GM12878 (cell line): Measurements from ENCODE around the gene DIP2B. TPM values are rescaled to one million over a fixed set of nuclear protein-coding genes. Genes with fewer than 3 reads are reported as not detected.

Experiments
- ATAC-seq: fragments of 200-7000 bp; cut with Tn5 transposase; 3 replicates; pipeline ENCODE4 v1.9.1; 2020; ENCODE audit warnings: mild to moderate bottlenecking, moderate library complexity
- BruUV-seq: library from RNA; stranded (reverse); fragments of 400-500 nt; replicated peaks from 2 replicates; lab custom pipeline; 2021; lab: Mats Ljungman, UMichigan
- CTCF ChIA-PET: fragments of 300-600 bp; sonication (Branson Sonifier 250); formaldehyde crosslinking; extraction: SDS; loops from one replicate; lab custom pipeline; 2021; ENCODE audit warnings: inconsistent platforms; lab: Yijun Ruan, JAX
- POLR2A ChIA-PET: fragments of 350-600 bp; formaldehyde crosslinking; extraction: SDS; loops from one replicate; lab custom pipeline; 2021; ENCODE audit warnings: inconsistent platforms; lab: Charles Lee
- RAD21 ChIA-PET: fragments of 300-600 bp; sonication (Branson Sonifier 250); formaldehyde crosslinking; loops from one replicate; lab custom pipeline; 2023; ENCODE audit warnings: antibody characterized with exemption; ENCODE audit not compliant: unreplicated experiment; lab: Charles Lee
- SMC1A ChIA-PET: fragments of 300-600 bp; sonication (Branson Sonifier 250); formaldehyde crosslinking; loops from one replicate; lab custom pipeline; 2023; ENCODE audit not compliant: unreplicated experiment, uncharacterized antibody; lab: Charles Lee
- DNase-seq: peaks from one replicate; pipeline ENCODE4 v3.0.0-alpha.2; 2011; ENCODE audit warnings: low read depth, low spot score
- FAIRE-seq: peaks from 3 replicates; lab custom pipeline; 2011; peaks lifted over from hg19 to GRCh38; lab: Jason Lieb, UNC
- H2AFZ ChIP-seq: 2 replicates; pipeline ENCODE4 v1.6.0; 2011; ENCODE audit warnings: low read depth, low read length, control low read depth; ENCODE audit not compliant: control insufficient read depth
- H3K27ac ChIP-seq: 2 replicates; pipeline ENCODE4 v1.5.1; 2011; ENCODE audit warnings: control low read depth; ENCODE audit not compliant: control insufficient read depth, insufficient read depth
- H3K27me3 ChIP-seq, 2 experiments: replicated peaks in 1 of 2; 2 replicates each; pipeline versions ENCODE4 v1.6.0 to v1.6.1; 2011; ENCODE audit warnings: low read length in 1 of 2; ENCODE audit not compliant: control insufficient read depth in 2 of 2, insufficient read depth in 2 of 2
- H3K36me3 ChIP-seq, 2 experiments: 2 replicates each; pipeline ENCODE4 v1.5.1; 2011; ENCODE audit warnings: low read length in 1 of 2; ENCODE audit not compliant: control insufficient read depth in 2 of 2, insufficient read depth in 2 of 2
- H3K4me1 ChIP-seq: 2 replicates; pipeline ENCODE4 v1.6.1; 2011; ENCODE audit warnings: mild to moderate bottlenecking, low read length, moderate library complexity, mixed read lengths; ENCODE audit not compliant: control insufficient read depth, insufficient read depth
- H3K4me2 ChIP-seq: 2 replicates; pipeline ENCODE4 v1.6.0; 2011; ENCODE audit warnings: control low read depth; ENCODE audit not compliant: control insufficient read depth, insufficient read depth
- H3K4me3 ChIP-seq: fragments of 200-600 bp; sonication (generic); 2 replicates; pipeline ENCODE4 v1.5.1; 2016
- H3K79me2 ChIP-seq: 2 replicates; pipeline ENCODE4 v1.6.0; 2011; ENCODE audit warnings: low read length; ENCODE audit not compliant: control insufficient read depth, insufficient read depth
- H3K9ac ChIP-seq: 2 replicates; pipeline ENCODE4 v1.8.0; 2011; ENCODE audit warnings: low read length, control low read depth, mixed read lengths; ENCODE audit not compliant: control insufficient read depth, insufficient read depth
- H3K9me3 ChIP-seq: replicated peaks from 3 replicates; pipeline ENCODE4 v1.5.1; 2011; ENCODE audit warnings: mild to moderate bottlenecking, low read length; ENCODE audit not compliant: control insufficient read depth, insufficient read depth
- H4K20me1 ChIP-seq: 2 replicates; pipeline ENCODE4 v1.6.0; 2011; ENCODE audit not compliant: control insufficient read depth, insufficient read depth
- BACH1 ChIP-seq: fragments of 450-650 bp; IDR thresholded peaks from 2 replicates; pipeline ENCODE4 v1.6.1; 2017; ENCODE audit warnings: mild to moderate bottlenecking, borderline replicate concordance
- BCL11A ChIP-seq: IDR thresholded peaks from 2 replicates; pipeline ENCODE4 v1.6.1; 2011; ENCODE audit warnings: low read depth, low read length
- BMI1 ChIP-seq: fragments of 450-650 bp; IDR thresholded peaks from 2 replicates; pipeline ENCODE4 v1.6.1; 2016; ENCODE audit warnings: mild to moderate bottlenecking, moderate library complexity, borderline replicate concordance
- CEBPZ ChIP-seq: fragments of 150-350 bp; IDR thresholded peaks from 2 replicates; pipeline ENCODE4 v1.6.1; 2016; ENCODE audit warnings: low read depth, low read length
- CHD4 ChIP-seq: fragments of 200-600 bp; sonication (generic); IDR thresholded peaks from 2 replicates; pipeline ENCODE4 v1.6.1; 2016; ENCODE audit warnings: mild to moderate bottlenecking
- E2F4 ChIP-seq: IDR thresholded peaks from 2 replicates; pipeline ENCODE4 v1.6.1; 2012; ENCODE audit warnings: low read depth, low read length, improper control_type of control experiment
- MEF2B ChIP-seq: fragments of 450-650 bp; IDR thresholded peaks from 2 replicates; pipeline ENCODE4 v1.6.1; 2018; ENCODE audit warnings: mild to moderate bottlenecking, moderate library complexity; ENCODE audit not compliant: partially characterized antibody, poor library complexity, severe bottlenecking
- MLLT1 ChIP-seq: fragments of 450-650 bp; IDR thresholded peaks from 2 replicates; pipeline ENCODE4 v1.6.1; 2016; ENCODE audit warnings: mild to moderate bottlenecking
- MTA3 ChIP-seq: IDR thresholded peaks from 2 replicates; pipeline ENCODE4 v1.6.1; 2012; ENCODE audit warnings: low read length, inconsistent platforms, borderline replicate concordance
- POLR2AphosphoS5 ChIP-seq: IDR thresholded peaks from 2 replicates; pipeline ENCODE4 v1.6.1; 2011; ENCODE audit warnings: mild to moderate bottlenecking, low read length, inconsistent platforms
- SREBF1 ChIP-seq: IDR thresholded peaks from 2 replicates; pipeline ENCODE4 v1.6.1; 2012; ENCODE audit warnings: mild to moderate bottlenecking, low read length
- TCF7 ChIP-seq: IDR thresholded peaks from 2 replicates; pipeline ENCODE4 v1.6.1; 2014; ENCODE audit warnings: antibody characterized with exemption, borderline replicate concordance
- WRNIP1 ChIP-seq: IDR thresholded peaks from 2 replicates; pipeline ENCODE4 v1.6.1; 2011; ENCODE audit warnings: low read depth, low read length, improper control_type of control experiment, borderline replicate concordance
- WGBS: methylation state at CpG from one replicate; pipeline ENCODE4 v1.1.6; 2016; ENCODE audit warnings: low lambda C conversion rate; ENCODE audit not compliant: insufficient replicate concordance, insufficient coverage; ENCODE audit errors: missing lambda C conversion rate; 5-methylcytosine and 5-hydroxymethylcytosine counted together
- in situ Hi-C: fragments of 300-500 bp; cut with MboI; formaldehyde crosslinking; loops from 9 replicates; pipeline ENCODE4 v1.14.3; 2018; ENCODE audit warnings: mixed read lengths
- intact Hi-C: fragments of 100-400 bp; cut with micrococcal nuclease; formaldehyde crosslinking; loops from one replicate; pipeline ENCODE4 v1.14.2; 2022; ENCODE audit not compliant: unreplicated experiment
- polyA plus RNA-seq, 11 experiments: library from polyadenylated mRNA; depleted of rRNA in 4 of 11; unstranded in 6 of 11; stranded (reverse) in 5 of 11; fragments of >200 nt; fragmentation: Nextera tagmentation in 4 of 11; fragmentation: Illumina TruSeq in 1 of 11; extraction: Ambion mirVana in 4 of 11; extraction: Trizol in 1 of 11; gene quantifications; 1 replicate in 1 of 11; 2 replicates in 10 of 11; pipeline versions ENCODE4 v1.2.1 to v1.2.3, GENCODE V29; 2011 to 2016; ENCODE audit warnings: inconsistent platforms in 2 of 11, missing spikeins in 2 of 11, low read depth in 1 of 11
- total RNA-seq, 4 experiments: library from RNA; depleted of rRNA in 3 of 4; stranded (reverse); fragments of >200 nt in 3 of 4; fragmentation: Illumina TruSeq in 1 of 4; extraction: Trizol in 1 of 4; gene quantifications; 2 replicates each; pipeline versions ENCODE4 v1.2.1 to v1.2.3, GENCODE V29; 2013 to 2021

DIP2B gene
- total and polyA plus RNA-seq, 10 of the 15 experiments (the other 5 are each of a cell fraction or from before 2014, with no cell fraction given): 4.5 to 30.0 (median 18.6) TPM

GRCh38 chr12:50676756-50677155 is 172.0 kb downstream of the DIP2B start:
- Histone ChIP-seq H4K20me1 (no peaks in the 10 kb centered on the region), H3K4me2 (no peak overlapping the region), H3K9ac (no peak overlapping the region), H3K79me2 (no peaks in the 10 kb centered on the region), H3K9me3 (no peaks in the 10 kb centered on the region), H3K4me3 (no peak overlapping the region), H3K27me3 (no peaks in the 10 kb centered on the region), H3K27ac (no peak overlapping the region), H3K36me3 (peaks cover 2 to 13% of the 10 kb centered on the region in 2 experiments; a peak in 3 of 4 replicates), H2AFZ (no peak overlapping the region), H3K4me1 (no peaks in the 10 kb centered on the region)
- ATAC-seq: no peak
- TF ChIP-seq CHD4 (no peak), BMI1 (no peak), BACH1 (no peak), BCL11A (no peak), MTA3 (no peak), MLLT1 (no peak), CEBPZ (no peak), WRNIP1 (no peak), MEF2B (no peak), TCF7 (no peak), POLR2AphosphoS5 (no peak), SREBF1 (no peak), E2F4 (no peak)
- ChIA-PET RAD21 (no interaction called here), POLR2A (no interaction called here), CTCF (no interaction called here), SMC1A (interaction anchor here (0.6 to 1.0 kb wide), 2 partner anchors 9 to 551 kb away, joined by 3 read pairs; no protein-coding TSS in a partner anchor)
- no peak for DNase-seq
- no TSS peak for BruUV-seq
- in situ Hi-C loops: no loop called here
- no peak for FAIRE-seq
- intact Hi-C loops: no loop called here
- 99% methylated on average over 4 of the region's 4 CpGs for WGBS
